ENCODE results near the gene NECTIN1.

NECTIN1 gene

GRCh38 chr11:119741369-119742262 lies 12.6 kb upstream of the NECTIN1 start:
- H3K4me1 ChIP-seq (ENCODE audit: control insufficient read depth, low read depth, low read length) = peaks cover 3% of the 10 kb centered on the region
- H3K9ac ChIP-seq (ENCODE audit: low read length) = peak overlapping the region; percentile 50
- H3K4ac ChIP-seq (ENCODE audit: low read depth, low read length) = no peak overlapping the region
- no peak overlapping the region for H2BK120ac ChIP-seq (ENCODE audit: low read depth, low read length)
- H3K23ac ChIP-seq (ENCODE audit: low read length) = peak overlapping the region; percentile 67
- H3K27ac ChIP-seq (ENCODE audit: low read depth, low read length) = no peak overlapping the region
- H3K36me3 ChIP-seq (ENCODE audit: control insufficient read depth, insufficient read depth, low read length) = no peaks in the 10 kb centered on the region
- H4K8ac ChIP-seq (ENCODE audit: low read depth, low read length) = no peak overlapping the region
- no peaks in the 10 kb centered on the region for H3K27me3 ChIP-seq (ENCODE audit: insufficient read depth, low read length, poor library complexity)
- no peaks in the 10 kb centered on the region for H3K79me1 ChIP-seq (ENCODE audit: low read length)
- H3K79me2 ChIP-seq (ENCODE audit: control insufficient read depth, insufficient read depth, low read length) = no peaks in the 10 kb centered on the region
- H3K4me3 ChIP-seq (ENCODE audit: low read length) = no peak overlapping the region
- H3K4me2 ChIP-seq (ENCODE audit: low read length) = peak overlapping the region; percentile 51
- H4K5ac ChIP-seq (ENCODE audit: low read length) = no peak overlapping the region
- H3K18ac ChIP-seq (ENCODE audit: low read length) = no peak overlapping the region
- DNase-seq = peak; percentile 65
- H2BK15ac ChIP-seq (replicated peaks; ENCODE audit: low read depth) = no peak overlapping the region
- no CpG with 5 or more reads among the region's 54 CpGs for WGBS (ENCODE audit: extremely low coverage, insufficient coverage, low lambda C conversion rate)
- peak overlapping the region; percentile 82 for H3K56ac ChIP-seq (ENCODE audit: low read length)
- peak overlapping the region; percentile 12 for H2AK5ac ChIP-seq (ENCODE audit: low read length)
- H2BK5ac ChIP-seq (ENCODE audit: low read length) = no peak overlapping the region

DNA sequence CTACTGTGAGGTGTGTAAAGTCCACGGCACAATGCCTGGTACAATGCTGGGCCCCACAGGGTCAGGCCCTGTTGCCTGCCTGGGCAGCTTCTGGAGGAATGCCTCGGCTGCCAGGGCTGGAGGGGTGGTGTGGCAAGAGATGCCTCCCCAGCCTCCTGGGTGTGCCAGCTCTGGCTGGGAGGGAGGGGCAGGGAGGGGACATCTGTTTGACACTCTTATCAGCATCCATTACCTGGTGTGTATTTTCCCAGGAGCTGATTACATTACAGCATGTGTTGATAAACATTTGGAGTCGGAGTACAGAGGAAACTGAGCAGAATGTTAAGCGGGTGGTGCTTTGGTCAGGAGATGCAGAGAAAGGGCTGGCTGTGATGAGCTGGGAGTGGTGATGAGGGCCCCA lies 11.0 kb upstream of the NECTIN1 start:
- peaks cover 3% of the 10 kb centered on the region for H3K4me1 ChIP-seq (ENCODE audit: control insufficient read depth, low read depth, low read length)
- H3K27ac ChIP-seq (ENCODE audit: low read depth, low read length) = no peak overlapping the region
- H4K8ac ChIP-seq (ENCODE audit: low read depth, low read length) = no peak overlapping the region
- no peaks in the 10 kb centered on the region for H3K79me1 ChIP-seq (ENCODE audit: low read length)
- no peak overlapping the region for H3K18ac ChIP-seq (ENCODE audit: low read length)
- H3K36me3 ChIP-seq (ENCODE audit: control insufficient read depth, insufficient read depth, low read length) = no peaks in the 10 kb centered on the region
- H3K4me2 ChIP-seq (ENCODE audit: low read length) = no peak overlapping the region
- no peak overlapping the region for H2BK15ac ChIP-seq (replicated peaks; ENCODE audit: low read depth)
- no peak overlapping the region for H3K56ac ChIP-seq (ENCODE audit: low read length)
- no peaks in the 10 kb centered on the region for H3K27me3 ChIP-seq (ENCODE audit: insufficient read depth, low read length, poor library complexity)
- no CpG with 5 or more reads among the region's 4 CpGs for WGBS (ENCODE audit: extremely low coverage, insufficient coverage, low lambda C conversion rate)
- no peak overlapping the region for H3K9ac ChIP-seq (ENCODE audit: low read length)
- H3K79me2 ChIP-seq (ENCODE audit: control insufficient read depth, insufficient read depth, low read length) = no peaks in the 10 kb centered on the region
- H3K23ac ChIP-seq (ENCODE audit: low read length) = no peak overlapping the region
- no peak overlapping the region for H3K4ac ChIP-seq (ENCODE audit: low read depth, low read length)
- H3K4me3 ChIP-seq (ENCODE audit: low read length) = no peak overlapping the region
- no peak overlapping the region for H4K5ac ChIP-seq (ENCODE audit: low read length)
- peak; percentile 40 for DNase-seq
- no peak overlapping the region for H2BK5ac ChIP-seq (ENCODE audit: low read length)
- H2AK5ac ChIP-seq (ENCODE audit: low read length) = no peak overlapping the region
- no peak overlapping the region for H2BK120ac ChIP-seq (ENCODE audit: low read depth, low read length)

DNA sequence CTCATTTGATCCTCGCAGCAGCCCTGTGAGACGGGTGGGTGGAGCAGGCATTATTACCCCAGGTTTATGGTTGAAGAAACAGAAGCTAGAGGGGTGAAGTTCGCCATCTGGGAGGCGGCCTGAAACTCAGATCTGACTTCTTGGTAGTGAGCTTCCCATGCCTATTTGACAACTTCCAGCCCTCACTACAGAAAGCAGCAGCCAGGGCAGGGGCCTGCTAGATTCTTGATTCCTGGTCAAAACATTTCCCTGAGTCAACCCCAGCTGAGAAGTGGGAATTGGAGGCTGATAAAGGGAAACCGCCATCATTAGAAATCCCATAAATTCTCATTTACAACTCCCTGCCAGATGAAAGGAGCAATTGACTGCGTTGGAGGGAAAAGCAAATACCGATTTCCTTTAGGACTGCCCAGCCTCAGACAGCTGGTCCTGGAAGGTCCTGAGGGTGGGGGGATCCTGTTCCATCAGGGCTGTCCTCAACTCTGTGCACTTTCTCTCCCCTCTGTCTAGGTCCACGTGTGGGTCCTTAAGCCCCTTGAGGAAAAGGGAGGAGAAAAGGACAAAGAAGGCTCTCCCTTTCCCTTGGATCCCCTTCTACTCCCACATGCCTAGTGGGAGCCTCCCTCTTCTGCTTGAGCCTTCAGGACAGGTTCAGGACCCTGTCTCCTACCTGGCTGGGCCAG lies 10.2 kb upstream of the NECTIN1 start:
- Histone ChIP-seq H3K79me2 (ENCODE audit: control insufficient read depth, insufficient read depth, low read length) (no peaks in the 10 kb centered on the region), H3K4me2 (ENCODE audit: low read length) (no peak overlapping the region), H2BK5ac (ENCODE audit: low read length) (no peak overlapping the region), H2BK120ac (ENCODE audit: low read depth, low read length) (no peak overlapping the region), H3K18ac (ENCODE audit: low read length) (no peak overlapping the region), H4K8ac (ENCODE audit: low read depth, low read length) (no peak overlapping the region), H3K23ac (ENCODE audit: low read length) (peak overlapping the region; percentile 24), H2BK15ac (replicated peaks; ENCODE audit: low read depth) (no peak overlapping the region), H3K79me1 (ENCODE audit: low read length) (no peaks in the 10 kb centered on the region), H2AK5ac (ENCODE audit: low read length) (no peak overlapping the region), H3K56ac (ENCODE audit: low read length) (no peak overlapping the region), H3K27ac (ENCODE audit: low read depth, low read length) (no peak overlapping the region), H3K4me3 (ENCODE audit: low read length) (no peak overlapping the region), H3K4ac (ENCODE audit: low read depth, low read length) (no peak overlapping the region), H4K5ac (ENCODE audit: low read length) (no peak overlapping the region), H3K27me3 (ENCODE audit: insufficient read depth, low read length, poor library complexity) (no peaks in the 10 kb centered on the region), H3K9ac (ENCODE audit: low read length) (no peak overlapping the region), H3K4me1 (ENCODE audit: control insufficient read depth, low read depth, low read length) (peaks cover 3% of the 10 kb centered on the region), H3K36me3 (ENCODE audit: control insufficient read depth, insufficient read depth, low read length) (no peaks in the 10 kb centered on the region)
- DNase-seq = no peak
- WGBS (ENCODE audit: extremely low coverage, insufficient coverage, low lambda C conversion rate) = no CpG with 5 or more reads among the region's 8 CpGs

DNA sequence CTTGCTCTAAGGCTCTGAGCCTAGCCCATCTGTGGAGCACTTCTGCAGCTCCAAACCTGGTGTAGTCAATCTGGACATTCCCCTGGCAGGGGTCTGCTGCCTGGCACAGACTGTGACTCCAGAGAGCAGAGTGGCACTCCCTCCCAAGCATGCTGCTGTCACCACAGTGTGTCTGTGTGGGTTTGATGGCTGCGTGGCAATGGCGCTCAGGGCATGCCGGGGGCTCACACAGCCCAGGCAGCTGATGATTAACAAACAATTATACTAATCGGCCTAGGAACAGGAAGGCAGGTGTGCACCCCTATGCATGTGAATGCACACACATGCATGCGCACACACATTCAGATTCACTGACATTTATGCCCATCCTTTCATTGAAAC lies 9.0 kb upstream of the NECTIN1 start:
- Histone ChIP-seq H2BK15ac (replicated peaks; ENCODE audit: low read depth) (no peak overlapping the region), H3K4ac (ENCODE audit: low read depth, low read length) (no peak overlapping the region), H3K79me1 (ENCODE audit: low read length) (no peaks in the 10 kb centered on the region), H3K56ac (ENCODE audit: low read length) (no peak overlapping the region), H3K79me2 (ENCODE audit: control insufficient read depth, insufficient read depth, low read length) (no peaks in the 10 kb centered on the region), H2BK120ac (ENCODE audit: low read depth, low read length) (no peak overlapping the region), H2BK5ac (ENCODE audit: low read length) (no peak overlapping the region), H3K18ac (ENCODE audit: low read length) (no peak overlapping the region), H2AK5ac (ENCODE audit: low read length) (no peak overlapping the region), H3K27ac (ENCODE audit: low read depth, low read length) (no peak overlapping the region), H3K27me3 (ENCODE audit: insufficient read depth, low read length, poor library complexity) (no peaks in the 10 kb centered on the region), H3K36me3 (ENCODE audit: control insufficient read depth, insufficient read depth, low read length) (no peaks in the 10 kb centered on the region), H3K9ac (ENCODE audit: low read length) (no peak overlapping the region), H3K4me2 (ENCODE audit: low read length) (no peak overlapping the region), H4K5ac (ENCODE audit: low read length) (no peak overlapping the region), H4K8ac (ENCODE audit: low read depth, low read length) (no peak overlapping the region), H3K23ac (ENCODE audit: low read length) (no peak overlapping the region), H3K4me3 (ENCODE audit: low read length) (no peak overlapping the region), H3K4me1 (ENCODE audit: control insufficient read depth, low read depth, low read length) (peaks cover 3% of the 10 kb centered on the region)
- DNase-seq = no peak
- WGBS (ENCODE audit: extremely low coverage, insufficient coverage, low lambda C conversion rate) = no CpG with 5 or more reads among the region's 5 CpGs

GRCh38 chr11:119737366-119738058 lies 8.5 kb upstream of the NECTIN1 start:
- Histone ChIP-seq H2BK120ac (ENCODE audit: low read depth, low read length) (no peak overlapping the region), H3K9ac (ENCODE audit: low read length) (no peak overlapping the region), H3K23ac (ENCODE audit: low read length) (no peak overlapping the region), H4K5ac (ENCODE audit: low read length) (no peak overlapping the region), H3K4me2 (ENCODE audit: low read length) (no peak overlapping the region), H2BK15ac (replicated peaks; ENCODE audit: low read depth) (no peak overlapping the region), H2AK5ac (ENCODE audit: low read length) (no peak overlapping the region), H3K79me1 (ENCODE audit: low read length) (no peaks in the 10 kb centered on the region), H3K56ac (ENCODE audit: low read length) (no peak overlapping the region), H3K27ac (ENCODE audit: low read depth, low read length) (no peak overlapping the region), H2BK5ac (ENCODE audit: low read length) (no peak overlapping the region), H3K79me2 (ENCODE audit: control insufficient read depth, insufficient read depth, low read length) (no peaks in the 10 kb centered on the region), H3K4me1 (ENCODE audit: control insufficient read depth, low read depth, low read length) (no peaks in the 10 kb centered on the region), H3K4me3 (ENCODE audit: low read length) (no peak overlapping the region), H3K27me3 (ENCODE audit: insufficient read depth, low read length, poor library complexity) (no peaks in the 10 kb centered on the region), H4K8ac (ENCODE audit: low read depth, low read length) (no peak overlapping the region), H3K18ac (ENCODE audit: low read length) (no peak overlapping the region), H3K4ac (ENCODE audit: low read depth, low read length) (no peak overlapping the region), H3K36me3 (ENCODE audit: control insufficient read depth, insufficient read depth, low read length) (no peaks in the 10 kb centered on the region)
- no CpG with 5 or more reads among the region's 8 CpGs for WGBS (ENCODE audit: extremely low coverage, insufficient coverage, low lambda C conversion rate)
- no peak for DNase-seq

Measured in mesendoderm (in vitro differentiated cells).